AML-193 (cell line): Measurements from ENCODE around the gene KBTBD2.
"Not testable (repeated sequence)": the region's sequence is repeated elsewhere in the genome, so short reads cannot be mapped to it uniquely, and the experiment has no call there.

ENCODE experiments used
- DNase-seq, 2 experiments: peaks; one replicate each; lab custom pipeline; 2025; lab: John Stamatoyannopoulos, UW

Gene KBTBD2

GRCh38 chr7:32891043-32891799 is at the start of gene KBTBD2:
Gene KBTBD2, minus strand, starts transcription at chr7:32891760. Its CDS starts 12,156 bp downstream, at chr7:32879604.
- DNase-seq = peak; percentile 66 to 76

GRCh38 chr7:32941181-32941580 is 49.6 kb upstream of the KBTBD2 start:
- peak in 1 of 2 experiments; percentile 7 for DNase-seq

DNA sequence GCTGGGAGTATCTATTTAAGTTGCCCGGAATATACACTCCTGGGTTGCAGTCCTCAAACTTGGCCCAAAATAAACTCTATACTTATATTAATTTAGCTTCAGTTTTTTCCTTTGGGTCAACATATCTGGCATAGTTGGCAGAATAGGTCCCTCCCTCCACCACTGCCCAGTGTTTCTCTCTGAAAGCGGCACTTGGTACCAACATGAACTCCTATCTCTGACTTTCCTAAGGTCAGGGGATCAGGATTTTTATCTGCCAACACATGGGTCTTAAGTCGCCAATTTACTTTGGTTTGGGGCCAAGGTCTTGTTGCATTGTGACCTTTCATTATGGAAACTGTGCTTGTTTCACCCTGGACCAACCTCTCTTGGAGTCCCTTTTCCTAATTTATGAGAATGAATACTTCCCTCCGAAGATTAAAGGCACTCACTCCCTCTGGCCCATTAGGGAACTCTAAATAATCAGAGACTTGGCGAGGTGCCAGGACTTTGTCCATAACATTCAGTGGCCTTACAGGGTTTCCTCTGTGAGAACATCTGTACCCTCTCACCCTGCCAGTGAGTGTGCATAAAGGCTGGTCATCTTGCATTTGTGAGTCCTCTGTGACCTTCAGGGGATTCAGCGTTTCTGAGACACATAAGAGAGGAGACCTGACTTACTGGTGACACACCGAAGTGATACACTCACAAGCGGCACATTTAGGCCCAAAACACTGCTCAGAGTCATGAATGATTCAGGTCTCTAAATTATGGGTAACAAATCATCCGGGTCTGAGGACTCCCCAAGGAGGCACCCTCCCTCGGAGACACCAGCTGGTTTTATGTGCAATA is 46.0 kb upstream of the KBTBD2 start:
- DNase-seq = no peak

DNA sequence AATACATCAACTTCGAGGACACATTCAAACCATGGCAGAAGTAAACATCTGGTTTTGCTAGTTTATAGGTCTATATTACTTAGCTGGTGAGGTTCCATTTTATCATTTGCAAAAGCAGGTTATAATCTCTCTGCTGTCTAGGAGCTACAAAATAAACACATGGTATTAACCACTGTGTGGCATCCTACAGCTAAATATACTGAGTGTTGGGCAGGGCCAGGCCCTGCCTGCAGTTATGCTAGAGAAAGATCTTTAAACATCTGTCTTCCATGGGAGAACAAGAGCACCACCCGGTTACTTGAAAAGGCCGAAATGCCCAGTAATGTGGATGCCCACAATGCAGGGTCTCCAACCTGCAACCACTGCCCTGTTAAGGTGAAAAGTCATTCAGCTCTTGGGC is 45.1 kb upstream of the KBTBD2 start:
- DNase-seq = no peak

DNA sequence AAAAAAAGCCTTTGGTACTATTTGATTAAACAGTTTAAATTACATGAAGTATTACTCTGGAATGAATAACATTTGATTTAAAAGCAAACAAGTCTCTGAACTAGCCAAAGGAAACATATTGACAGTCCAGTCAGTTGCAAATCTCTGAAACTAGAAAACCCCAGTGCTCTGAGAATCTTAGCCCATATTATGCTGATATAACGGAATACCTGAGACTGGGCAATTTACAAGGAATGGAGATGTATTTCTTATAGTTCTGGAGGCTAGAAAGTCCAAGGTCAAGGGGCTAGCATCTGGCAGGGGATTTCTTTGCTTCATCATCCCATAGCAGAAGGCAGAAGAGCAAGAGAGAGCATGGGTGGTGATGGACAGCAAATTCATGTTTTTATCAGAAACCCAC is 44.0 kb upstream of the KBTBD2 start:
- no peak for DNase-seq

DNA sequence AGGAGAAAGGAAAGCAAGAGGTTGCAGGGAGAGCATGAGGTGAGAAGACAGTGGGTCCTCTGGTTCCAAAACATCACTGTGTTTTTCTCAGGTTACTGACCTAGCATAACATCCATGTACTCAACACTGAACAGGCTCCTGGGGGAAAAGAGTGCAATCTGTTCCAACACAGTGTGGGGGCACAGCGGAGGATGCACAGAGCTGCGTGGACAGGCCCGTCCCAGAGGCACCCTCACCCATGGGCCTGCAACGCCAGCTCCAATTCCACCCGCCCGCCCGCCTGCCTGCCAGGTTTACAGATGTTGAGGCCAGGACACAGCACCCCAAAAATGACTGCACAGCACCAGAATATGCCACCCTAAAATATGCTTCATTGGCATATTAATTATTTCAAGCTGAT is 38.8 kb upstream of the KBTBD2 start:
- no peak for DNase-seq

- DNase-seq = no peak
Measured at GRCh38 chr7:32929430-32930143, 38.0 kb upstream of the KBTBD2 start.

DNA sequence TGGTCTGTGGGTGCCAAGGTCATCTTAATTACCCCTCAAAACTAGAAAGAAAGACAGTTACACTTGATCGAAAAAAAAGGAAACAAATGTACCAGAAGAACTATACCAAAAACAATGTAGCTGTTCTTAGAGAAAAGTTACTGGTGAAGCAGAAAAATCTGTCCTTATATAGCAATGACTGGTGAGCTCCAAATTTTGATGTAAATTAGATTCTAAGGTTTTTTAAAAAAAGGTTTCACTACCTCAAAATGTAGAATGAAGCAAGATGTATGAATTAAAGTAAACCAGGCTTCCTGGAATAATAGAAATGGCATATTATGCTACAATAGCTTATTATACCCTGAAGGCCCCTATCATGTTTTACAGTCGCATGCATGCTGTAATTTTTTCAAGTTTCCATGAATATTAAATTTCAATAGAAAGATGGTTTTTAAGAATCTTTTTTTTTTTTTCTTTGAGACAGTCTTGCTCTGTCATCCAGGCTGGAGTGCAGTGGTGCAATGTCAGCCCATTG is 37.3 kb upstream of the KBTBD2 start:
- DNase-seq = no peak

- DNase-seq = no peak
Measured at GRCh38 chr7:32921896-32922295, 30.3 kb upstream of the KBTBD2 start.

DNA sequence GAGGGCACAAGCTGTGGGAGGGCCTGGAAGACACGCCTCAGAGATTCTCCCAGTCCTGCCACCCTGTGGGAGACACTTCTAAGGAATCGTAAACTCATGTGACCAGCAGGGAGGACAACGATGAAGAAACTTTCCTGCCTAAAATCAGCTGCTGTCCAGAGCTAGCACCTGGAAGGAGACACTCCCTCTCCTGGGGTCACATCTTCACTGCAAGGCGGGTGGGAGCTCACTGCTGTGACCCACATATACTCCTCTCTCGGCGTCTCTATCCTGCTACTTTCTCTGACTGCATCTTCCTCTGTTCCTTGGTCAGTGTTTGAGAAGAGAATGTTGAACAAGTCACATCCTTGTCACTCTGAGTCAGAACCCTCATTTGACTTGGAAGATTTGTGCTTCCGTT is 25.4 kb upstream of the KBTBD2 start:
- not testable (repeated sequence) for DNase-seq

GRCh38 chr7:32916006-32916405 is 24.4 kb upstream of the KBTBD2 start:
- DNase-seq = no peak

GRCh38 chr7:32915041-32915536 is 23.5 kb upstream of the KBTBD2 start:
- no peak for DNase-seq

DNA sequence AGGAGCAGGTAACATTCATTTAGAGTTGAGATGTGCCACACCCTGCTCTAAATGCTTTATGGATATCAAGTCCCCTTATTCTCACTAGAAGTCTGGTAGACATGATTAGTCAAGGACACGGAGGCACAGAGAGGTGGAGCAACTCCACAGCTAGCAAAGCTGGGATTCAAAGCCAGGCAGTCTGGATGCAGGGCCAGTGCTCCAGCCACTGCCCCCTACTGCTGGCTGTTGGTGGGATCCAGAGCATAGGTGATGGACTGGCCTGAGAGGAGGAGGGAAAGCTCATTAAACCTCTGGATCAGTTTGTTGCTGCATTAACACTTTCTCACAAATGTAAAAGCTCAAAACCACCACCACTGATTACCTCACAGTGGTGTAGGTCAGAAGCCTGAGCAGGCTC is 22.6 kb upstream of the KBTBD2 start:
- no peak for DNase-seq

- DNase-seq = no peak
Measured at GRCh38 chr7:32910195-32910594, 18.6 kb upstream of the KBTBD2 start.

GRCh38 chr7:32905175-32905662 is 13.7 kb upstream of the KBTBD2 start:
- DNase-seq = peak; percentile 63 to 65

GRCh38 chr7:32901629-32902028 is 10.1 kb upstream of the KBTBD2 start:
- no peak for DNase-seq

DNA sequence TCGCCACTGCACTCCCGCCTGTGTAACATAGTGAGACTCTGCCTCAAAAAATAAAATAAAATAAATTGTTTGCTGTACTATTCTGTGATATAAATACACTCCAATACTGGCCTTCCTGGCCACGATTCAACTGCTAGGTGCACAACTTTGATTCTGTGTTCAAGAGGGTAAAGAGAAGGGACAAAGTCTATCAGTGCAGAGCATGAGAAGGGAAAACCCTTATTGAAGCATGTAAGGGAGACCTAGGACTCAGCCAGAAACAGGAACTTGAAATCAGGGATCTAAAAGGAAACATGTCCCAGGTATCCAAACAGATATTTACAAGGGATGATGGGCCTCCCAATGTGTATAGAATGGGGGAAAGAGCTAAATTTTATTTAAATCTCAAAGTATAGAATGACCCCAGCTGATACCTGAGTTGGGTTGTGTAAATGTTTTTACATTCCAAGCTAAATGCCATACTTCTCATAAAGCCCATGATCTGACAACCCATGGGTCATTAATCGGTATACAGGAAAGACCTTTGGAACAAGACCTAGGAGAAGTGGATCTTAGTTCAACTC is 9.0 kb upstream of the KBTBD2 start:
- no peak for DNase-seq

DNA sequence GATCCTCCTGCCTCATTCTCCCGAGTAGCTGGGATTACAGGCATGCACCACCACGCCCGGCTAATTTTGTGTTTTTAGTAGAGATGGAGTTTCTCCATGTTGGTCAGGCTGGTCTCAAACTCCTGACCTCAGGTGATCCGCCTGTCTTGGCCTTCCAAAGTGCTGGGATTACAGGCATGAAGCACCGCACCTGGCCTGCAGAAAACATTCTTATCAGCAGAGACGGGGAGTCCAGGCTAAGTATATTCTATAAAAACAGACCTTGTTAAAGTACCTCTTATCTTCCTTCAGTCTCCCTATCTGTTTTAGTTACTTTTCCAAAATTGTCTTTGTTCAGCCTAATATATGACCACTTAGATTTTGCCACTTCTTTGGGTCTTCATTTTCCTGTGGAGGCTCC is 5.8 kb upstream of the KBTBD2 start:
- DNase-seq = not testable (repeated sequence)

GRCh38 chr7:32896564-32897347 is 5.2 kb upstream of the KBTBD2 start:
- no peak for DNase-seq

GRCh38 chr7:32894171-32894570 is 2.6 kb upstream of the KBTBD2 start:
- no peak for DNase-seq

- no peak for DNase-seq
Measured at GRCh38 chr7:32893722-32894121, 2.2 kb upstream of the KBTBD2 start.
